ENCODE measurements around the gene PIK3CB. TPM values are rescaled to one million over a fixed set of nuclear protein-coding genes. Genes with fewer than 3 reads are reported as not detected.

Gene PIK3CB
- total RNA-seq, 2 donors from 2014 or later = 51.4 to 53.0 TPM

GRCh38 chr3:138873471-138874278 is 38.9 kb upstream of the PIK3CB start:
- DNase-seq = no peak
- Mint-ChIP-seq H3K4me1 (no peaks in the 10 kb centered on the region), H3K27me3 (ENCODE audit: insufficient read depth) (no peaks in the 10 kb centered on the region), H3K4me3 (no peak overlapping the region), H3K36me3 (ENCODE audit: low read depth) (peaks cover 15% of the 10 kb centered on the region), H3K9me3 (peaks cover 25% of the 10 kb centered on the region), H3K27ac (no peak overlapping the region)
- Histone ChIP-seq H3K4me3 (ENCODE audit: low read length) (no peak overlapping the region), H3K9me3 (ENCODE audit: control insufficient read depth, low read length) (peaks cover 26% of the 10 kb centered on the region), H3K4me1 (ENCODE audit: control insufficient read depth, insufficient read depth, low read length) (no peaks in the 10 kb centered on the region), H3K27ac (ENCODE audit: low read depth, low read length) (no peak overlapping the region), H3K36me3 (ENCODE audit: control insufficient read depth, insufficient read depth, low read length) (no peaks in the 10 kb centered on the region), H3K9ac (ENCODE audit: extremely low read depth, low read length, poor library complexity, severe bottlenecking) (no peak overlapping the region), H3K27me3 (ENCODE audit: control insufficient read depth, insufficient read depth, low read length, poor library complexity, severe bottlenecking) (no peaks in the 10 kb centered on the region)
- TF ChIP-seq CTCF (conservative IDR thresholded peaks at IDR 0.05) = no peak
- 84 to 94% methylated on average over 9 to 10 of the region's 10 CpGs for whole genome bisulfite sequencing, 2 experiments (ENCODE audit: insufficient coverage in 1 of 2, insufficient read length in 1 of 2)

- Histone ChIP-seq H3K9me3 (ENCODE audit: control insufficient read depth, low read length) (peaks cover 26% of the 10 kb centered on the region), H3K36me3 (ENCODE audit: control insufficient read depth, insufficient read depth, low read length) (no peaks in the 10 kb centered on the region), H3K4me1 (ENCODE audit: control insufficient read depth, insufficient read depth, low read length) (no peaks in the 10 kb centered on the region), H3K27ac (ENCODE audit: low read depth, low read length) (no peak overlapping the region), H3K4me3 (ENCODE audit: low read length) (no peak overlapping the region), H3K9ac (ENCODE audit: extremely low read depth, low read length, poor library complexity, severe bottlenecking) (no peak overlapping the region), H3K27me3 (ENCODE audit: control insufficient read depth, insufficient read depth, low read length, poor library complexity, severe bottlenecking) (no peaks in the 10 kb centered on the region)
- H3K9me3 Mint-ChIP-seq = peaks cover 25% of the 10 kb centered on the region
- WGBS, 2 experiments (ENCODE audit: insufficient coverage in 1 of 2, insufficient read length in 1 of 2) = 91 to 92% methylated on average over 3 to 4 of the region's 4 CpGs
- peaks cover 15% of the 10 kb centered on the region for H3K36me3 Mint-ChIP-seq (ENCODE audit: low read depth)
- no peaks in the 10 kb centered on the region for H3K4me1 Mint-ChIP-seq
- H3K27ac Mint-ChIP-seq = no peak overlapping the region
- DNase-seq = no peak
- no peaks in the 10 kb centered on the region for H3K27me3 Mint-ChIP-seq (ENCODE audit: insufficient read depth)
- no peak overlapping the region for H3K4me3 Mint-ChIP-seq
- no peak for TF ChIP-seq CTCF (conservative IDR thresholded peaks at IDR 0.05)
These were observed 37.9 kb upstream of the PIK3CB start for GRCh38 chr3:138872632-138873031.

- H3K27me3 ChIP-seq (ENCODE audit: control insufficient read depth, insufficient read depth, low read length, poor library complexity, severe bottlenecking) = no peaks in the 10 kb centered on the region
- Mint-ChIP-seq H3K9me3 (peaks cover 2% of the 10 kb centered on the region), H3K36me3 (ENCODE audit: low read depth) (no peaks in the 10 kb centered on the region), H3K4me1 (peaks cover 9% of the 10 kb centered on the region), H3K27me3 (ENCODE audit: insufficient read depth) (no peaks in the 10 kb centered on the region), H3K4me3 (no peak overlapping the region), H3K27ac (no peak overlapping the region)
- H3K4me3 ChIP-seq (ENCODE audit: low read length) = no peak overlapping the region
- H3K9me3 ChIP-seq (ENCODE audit: control insufficient read depth, low read length) = no peaks in the 10 kb centered on the region
- no peak for DNase-seq
- no peaks in the 10 kb centered on the region for H3K36me3 ChIP-seq (ENCODE audit: control insufficient read depth, insufficient read depth, low read length)
- no peak for TF ChIP-seq CTCF (conservative IDR thresholded peaks at IDR 0.05)
- peaks cover 6% of the 10 kb centered on the region for H3K4me1 ChIP-seq (ENCODE audit: control insufficient read depth, insufficient read depth, low read length)
- WGBS, 2 experiments (ENCODE audit: insufficient coverage in 1 of 2, insufficient read length in 1 of 2) = 100% methylated on average over 1 of the region's 1 CpG; no CpG with 5 or more reads in 1 of the 2 experiments
- H3K9ac ChIP-seq (ENCODE audit: extremely low read depth, low read length, poor library complexity, severe bottlenecking) = no peak overlapping the region
- H3K27ac ChIP-seq (ENCODE audit: low read depth, low read length) = no peak overlapping the region
These were observed 33.3 kb upstream of the PIK3CB start for GRCh38 chr3:138867996-138868395.

All from endodermal cell (in vitro differentiated cells).